CD14-positive monocyte (primary cell): ENCODE data around the gene LRP8. TPM values are rescaled to one million over a fixed set of nuclear protein-coding genes. Genes with fewer than 3 reads are reported as not detected.
A peak's percentile ranks its signal among the peaks of the same experiment; 100 is the strongest.

Source experiments
- DNase-seq, 3 donors: peaks; one replicate each; pipeline ENCODE4 v3.0.0-alpha.2; 2011 to 2022
- H2AFZ ChIP-seq: 2 replicates; pipeline ENCODE4 v1.6.0; 2012; ENCODE audit warnings: mild to moderate bottlenecking, low read depth, low read length, inconsistent platforms; ENCODE audit not compliant: insufficient read depth, poor library complexity, severe bottlenecking
- H3K27ac ChIP-seq, 2 donors: 1 replicate in 1 of 2; 2 replicates in 1 of 2; pipeline ENCODE4 v1.5.1; 2012 to 2013; ENCODE audit warnings: low read length in 2 of 2, control low read depth in 1 of 2, inconsistent platforms in 1 of 2, low read depth in 1 of 2, mild to moderate bottlenecking in 1 of 2
- H3K27me3 ChIP-seq, 2 donors: one replicate each; pipeline versions ENCODE4 v1.6.0 to v1.6.1; 2011 to 2013; ENCODE audit warnings: low read length in 2 of 2; ENCODE audit not compliant: control insufficient read depth in 2 of 2, insufficient read depth in 2 of 2
- H3K36me3 ChIP-seq, 2 donors: replicated peaks in 1 of 2; 1 replicate in 1 of 2; 2 replicates in 1 of 2; pipeline versions ENCODE4 v1.5.1 to v1.6.1; 2012 to 2013; ENCODE audit warnings: low read length in 2 of 2, control low read depth in 1 of 2, inconsistent platforms in 1 of 2, mild to moderate bottlenecking in 1 of 2; ENCODE audit not compliant: insufficient read depth in 2 of 2, control insufficient read depth in 1 of 2
- H3K4me1 ChIP-seq, 2 donors: 1 replicate in 1 of 2; 2 replicates in 1 of 2; pipeline versions ENCODE4 v1.5.1 to v1.6.1; 2012 to 2013; ENCODE audit warnings: low read length in 2 of 2, control low read depth in 1 of 2, inconsistent platforms in 1 of 2, mild to moderate bottlenecking in 1 of 2, moderate library complexity in 1 of 2; ENCODE audit not compliant: insufficient read depth in 2 of 2, control insufficient read depth in 1 of 2
- H3K4me2 ChIP-seq: replicated peaks from 2 replicates; pipeline ENCODE3; 2012; ENCODE audit warnings: low read length, moderate library complexity, mild to moderate bottlenecking; ENCODE audit not compliant: poor library complexity, severe bottlenecking; ENCODE audit errors: extremely low read depth
- H3K4me3 ChIP-seq, 3 experiments: fragments of 200-600 bp in 1 of 3; sonication (generic) in 1 of 3; replicated peaks in 1 of 3; 1 replicate in 2 of 3; 2 replicates in 1 of 3; pipeline ENCODE4 v1.5.1; 2011 to 2013; ENCODE audit warnings: low read length in 3 of 3, mild to moderate bottlenecking in 3 of 3, control low read depth in 2 of 3, low read depth in 2 of 3, inconsistent platforms in 1 of 3, moderate library complexity in 1 of 3
- H3K79me2 ChIP-seq: 2 replicates; pipeline ENCODE4 v1.6.0; 2012; ENCODE audit warnings: mild to moderate bottlenecking, control low read depth, inconsistent platforms, low read length, moderate library complexity; ENCODE audit not compliant: insufficient read depth
- H3K9ac ChIP-seq: 2 replicates; pipeline ENCODE4 v1.6.0; 2017; ENCODE audit warnings: low read length, mild to moderate bottlenecking; ENCODE audit not compliant: insufficient read depth, poor library complexity, severe bottlenecking
- H3K9me3 ChIP-seq, 2 donors: replicated peaks in 1 of 2; 1 replicate in 1 of 2; 2 replicates in 1 of 2; pipeline versions ENCODE4 v1.5.1 to v1.6.1; 2012 to 2013; ENCODE audit warnings: low read length in 2 of 2, control low read depth in 1 of 2; ENCODE audit not compliant: control insufficient read depth in 1 of 2, insufficient read depth in 1 of 2
- H4K20me1 ChIP-seq: 2 replicates; pipeline ENCODE4 v1.6.0; 2012; ENCODE audit warnings: mild to moderate bottlenecking, low read length, control low read depth, moderate library complexity; ENCODE audit not compliant: insufficient read depth
- H3K27ac Mint-ChIP-seq, 7 donors: one replicate each; pipeline ENCODE4 v1.8.0; 2020; ENCODE audit warnings: mild to moderate bottlenecking in 7 of 7, mixed read lengths in 7 of 7, moderate library complexity in 6 of 7, inconsistent platforms in 2 of 7
- H3K27me3 Mint-ChIP-seq, 3 donors: one replicate each; pipeline ENCODE4 v1.8.0; 2021 to 2022; ENCODE audit warnings: low read depth in 3 of 3, mild to moderate bottlenecking in 3 of 3, mixed read lengths in 3 of 3, moderate library complexity in 3 of 3, inconsistent platforms in 1 of 3
- H3K36me3 Mint-ChIP-seq, 2 donors: one replicate each; pipeline ENCODE4 v1.8.0; 2020; ENCODE audit warnings: mixed read lengths in 2 of 2, inconsistent platforms in 1 of 2, mild to moderate bottlenecking in 1 of 2
- H3K4me1 Mint-ChIP-seq: one replicate; pipeline ENCODE4 v1.8.0; 2020; ENCODE audit warnings: mild to moderate bottlenecking, mixed read lengths
- H3K4me3 Mint-ChIP-seq, 2 donors: one replicate each; pipeline ENCODE4 v1.8.0; 2020; ENCODE audit warnings: mild to moderate bottlenecking in 2 of 2, mixed read lengths in 2 of 2, moderate library complexity in 1 of 2
- H3K9me3 Mint-ChIP-seq, 7 donors: one replicate each; pipeline ENCODE4 v1.8.0; 2020 to 2022; ENCODE audit warnings: mixed read lengths in 7 of 7, mild to moderate bottlenecking in 6 of 7, moderate library complexity in 6 of 7, inconsistent platforms in 2 of 7
- CTCF ChIP-seq: fragments of 200-600 bp; IDR thresholded peaks from one replicate; pipeline ENCODE4 v1.8.0; 2022; ENCODE audit warnings: antibody characterized with exemption, mild to moderate bottlenecking
- WGBS: methylation state at CpG from one replicate; pipeline ENCODE4 v1.1.5; 2013; ENCODE audit warnings: missing lambda C conversion rate; ENCODE audit not compliant: insufficient coverage; 5-methylcytosine and 5-hydroxymethylcytosine counted together
- intact Hi-C, 2 donors: fragments of 100-400 bp; cut with micrococcal nuclease; formaldehyde crosslinking; loops; one replicate each; pipeline versions ENCODE4 v1.15.0 to v1.15.1; 2023
- polyA plus RNA-seq, 3 donors: library from polyadenylated mRNA; depleted of rRNA in 1 of 3; unstranded in 2 of 3; stranded (reverse) in 1 of 3; fragments of 300-500 nt in 2 of 3; fragments of >200 nt in 1 of 3; fragmentation: Illumina TruSeq in 2 of 3; gene quantifications; 1 replicate in 2 of 3; 2 replicates in 1 of 3; pipeline ENCODE4 v1.2.3, GENCODE V29; 2012 to 2021

The LRP8 gene
- polyA plus RNA-seq, 3 donors: 0.76 to 11.3 (median 0.95) TPM

GRCh38 chr1:53241828-53242227 is 86.0 kb downstream of the LRP8 start:
- Histone ChIP-seq H3K27ac (no peak overlapping the region), H3K4me2 (no peak overlapping the region), H3K9me3 (no peaks in the 10 kb centered on the region), H3K27me3 (no peaks in the 10 kb centered on the region), H3K79me2 (peaks cover 15% of the 10 kb centered on the region), H3K36me3 (peaks cover 11 to 28% of the 10 kb centered on the region in 2 donors), H3K4me1 (peaks cover 15 to 21% of the 10 kb centered on the region in 2 donors), H3K9ac (no peak overlapping the region), H4K20me1 (no peaks in the 10 kb centered on the region), H2AFZ (no peak overlapping the region), H3K4me3 (no peak overlapping the region)
- DNase-seq: no peak
- H3K9me3 Mint-ChIP-seq: peaks cover 0 to 2% (median 0%) of the 10 kb centered on the region in 7 donors
- H3K36me3 Mint-ChIP-seq: peaks cover 17 to 23% of the 10 kb centered on the region in 2 donors
- WGBS: 92% methylated on average over 2 of the region's 2 CpGs
- intact Hi-C loops: no loop called here
- TF ChIP-seq CTCF: no peak
- H3K27me3 Mint-ChIP-seq: peaks cover 2 to 5% (median 2%) of the 10 kb centered on the region in 3 donors
- no peak overlapping the region for H3K4me3 Mint-ChIP-seq
- peaks cover 14% of the 10 kb centered on the region for H3K4me1 Mint-ChIP-seq
- no peak overlapping the region for H3K27ac Mint-ChIP-seq

- peak; percentile 96 to 97 (median 97) for DNase-seq
- no peak for TF ChIP-seq CTCF
Observed at GRCh38 chr1:53238197-53239155, 89.4 kb downstream of the LRP8 start, which contains the start of gene MAGOH. Gene MAGOH (minus strand): TSS chr1:53238518. CDS start chr1:53238448, 70 bp downstream.

More at GRCh38 chr1:53238197-53239155, 89.4 kb downstream of the LRP8 start, which contains the start of gene MAGOH:
- peaks cover 2 to 5% (median 2%) of the 10 kb centered on the region in 3 donors for H3K27me3 Mint-ChIP-seq
- H3K4me3 Mint-ChIP-seq: peak within 1 kb of the TSS; percentile 93 to 96
- H3K36me3 Mint-ChIP-seq: peaks cover 23% of the 10 kb centered on the region in 2 donors
- peaks cover 15 to 21% of the 10 kb centered on the region in 2 donors for H3K4me1 ChIP-seq
- 4% methylated on average over 60 of the region's 64 CpGs for whole genome bisulfite sequencing
- H4K20me1 ChIP-seq: no peaks in the 10 kb centered on the region
- peaks cover 0 to 2% (median 0%) of the 10 kb centered on the region in 7 donors for H3K9me3 Mint-ChIP-seq
- no peaks in the 10 kb centered on the region for H3K27me3 ChIP-seq
- H2AFZ ChIP-seq: peak within 1 kb of the TSS; percentile 97
- peak within 1 kb of the TSS; percentile 95 to 99 (median 97) for H3K27ac Mint-ChIP-seq
- peak within 1 kb of the TSS; percentile 89 to 94 (median 90) for H3K4me3 ChIP-seq
- H3K4me1 Mint-ChIP-seq: peaks cover 22% of the 10 kb centered on the region
- peak within 1 kb of the TSS; percentile 72 to 93 for H3K27ac ChIP-seq
- intact Hi-C loops: no loop called here
- peaks cover 21 to 31% of the 10 kb centered on the region in 2 donors for H3K36me3 ChIP-seq
- H3K9me3 ChIP-seq: no peaks in the 10 kb centered on the region
- H3K9ac ChIP-seq: peak within 1 kb of the TSS; percentile 80
- peak within 1 kb of the TSS; percentile 98 for H3K4me2 ChIP-seq
- peaks cover 36% of the 10 kb centered on the region for H3K79me2 ChIP-seq
